Dermis microvascular lymphatic vessel endothelial cell (primary cell): ENCODE data around the gene CCDC82. TPM values are rescaled to one million over a fixed set of nuclear protein-coding genes. Genes with fewer than 3 reads are reported as not detected.
"Not testable (repeated sequence)": the region's sequence is repeated elsewhere in the genome, so short reads cannot be mapped to it uniquely, and the experiment has no call there.

ENCODE experiments used
- DNase-seq, 2 donors: peaks; one replicate each; pipeline versions ENCODE4 v3.0.0 to v3.0.0-alpha.2; 2010; ENCODE audit warnings: low read depth in 2 of 2
- total RNA-seq: library from RNA; depleted of rRNA; stranded (reverse); fragments of >200 nt; gene quantifications from 2 replicates; pipeline ENCODE4 v1.2.1, GENCODE V29; 2014

The CCDC82 gene
- total RNA-seq, result 11.2 and 13.8 TPM in 2 replicates

- peak; percentile 81 to 95 for DNase-seq
Measured at GRCh38 chr11:96389720-96390487, at the start of gene CCDC82, which contains the start of gene JRKL. CCDC82 (minus strand) TSS chr11:96389912; CDS start chr11:96384747, 5,165 bp downstream. JRKL (plus strand) TSS chr11:96390013; CDS start chr11:96390650, 637 bp downstream.

- DNase-seq, result not testable (repeated sequence)
Measured at GRCh38 chr11:96432654-96433053, 42.9 kb upstream of the CCDC82 start.

- no peak for DNase-seq
Measured at GRCh38 chr11:96430668-96431067, 41.0 kb upstream of the CCDC82 start.

GRCh38 chr11:96424693-96425092 is 35.0 kb upstream of the CCDC82 start:
- no peak for DNase-seq

GRCh38 chr11:96413408-96413807 is 23.7 kb upstream of the CCDC82 start:
- no peak for DNase-seq

GRCh38 chr11:96412761-96413381 is 23.2 kb upstream of the CCDC82 start:
- DNase-seq, result no peak

GRCh38 chr11:96411412-96411811 is 21.7 kb upstream of the CCDC82 start:
- DNase-seq, result not testable (repeated sequence)

- no peak for DNase-seq
Measured at GRCh38 chr11:96400697-96401096, 11.0 kb upstream of the CCDC82 start.

GRCh38 chr11:96397863-96398262 is 8.2 kb upstream of the CCDC82 start:
- DNase-seq, result no peak

GRCh38 chr11:96396637-96397036 is 6.9 kb upstream of the CCDC82 start:
- DNase-seq, result no peak

GRCh38 chr11:96394773-96395172 is 5.1 kb upstream of the CCDC82 start:
- no peak for DNase-seq

GRCh38 chr11:96393753-96394348 is 4.1 kb upstream of the CCDC82 start:
- DNase-seq, result peak; percentile 40 to 59

- peak in 1 of 2 donors; percentile 3 for DNase-seq
Measured at GRCh38 chr11:96391698-96392307, 2.1 kb upstream of the CCDC82 start.

- peak in 1 of 2 donors; percentile 64 for DNase-seq
Measured at GRCh38 chr11:96390488-96390792, 728 bp upstream of the CCDC82 start.

GRCh38 chr11:96388891-96389719 is 607 bp downstream of the CCDC82 start:
- peak; percentile 37 to 76 for DNase-seq

GRCh38 chr11:96385187-96385586 is 4.5 kb downstream of the CCDC82 start:
- DNase-seq, result no peak

- DNase-seq, result no peak
Measured at GRCh38 chr11:96384156-96384555, 5.6 kb downstream of the CCDC82 start.

- no peak for DNase-seq
Measured at GRCh38 chr11:96376796-96377195, 12.9 kb downstream of the CCDC82 start.

- no peak for DNase-seq
Measured at GRCh38 chr11:96373826-96374225, 15.9 kb downstream of the CCDC82 start.

- DNase-seq, result no peak
Measured at GRCh38 chr11:96367342-96367741, 22.4 kb downstream of the CCDC82 start.

- DNase-seq, result no peak
Measured at GRCh38 chr11:96366024-96366423, 23.7 kb downstream of the CCDC82 start.
